Spleen (tissue), 7 donors: ENCODE data around the gene PLXNB2.

Experiments used
- CTCF ChIP-seq, 11 experiments: fragments of 200-600 bp in 7 of 11; fragments of 450-650 bp in 4 of 11; sonication (generic) in 4 of 11; IDR thresholded peaks in 8 of 11; conservative IDR thresholded peaks in 3 of 11; 1 replicate in 7 of 11; 2 replicates in 4 of 11; pipeline versions ENCODE4 v1.4.0 to v1.8.0; 2016 to 2021; ENCODE audit warnings: antibody characterized with exemption in 11 of 11, inconsistent platforms in 4 of 11, mild to moderate bottlenecking in 1 of 11
- POLR2A ChIP-seq, 3 donors: fragments of 450-650 bp; IDR thresholded peaks; one replicate each; pipeline ENCODE4 v1.5.1; 2017; ENCODE audit warnings: antibody characterized with exemption in 3 of 3, mild to moderate bottlenecking in 1 of 3
- donor health status: DM: no; HTN: no; CAD: no; lungs with moderate emphysema.
- donor health status: DM: no; HTN: no; CAD: no.
- donor health status: DM: no; HTN: no; CAD: no.

GRCh38 chr22:50256258-50256862 lies 51.1 kb downstream of the PLXNB2 start:
- TF ChIP-seq POLR2A (IDR thresholded peaks at IDR 0.05) (no peak), CTCF (IDR thresholded peaks at IDR 0.05 in 8 of 11, conservative IDR thresholded peaks at IDR 0.05 in 3 of 11) (no peak)
